ENCODE results near the gene SORCS1. TPM values are rescaled to one million over a fixed set of nuclear protein-coding genes. Genes with fewer than 3 reads are reported as not detected.

The SORCS1 gene
- total and polyA plus RNA-seq, 2 of the 8 experiments (the other 6 are each of a cell fraction or from before 2014, with no cell fraction given): 4.1 to 4.6 TPM

- no peak for TF ChIP-seq NRF1 (IDR thresholded peaks at IDR 0.05; ENCODE audit: low read depth, low read length)
- no peak for TF ChIP-seq CBX8 (IDR thresholded peaks at IDR 0.05; ENCODE audit: borderline replicate concordance, low read depth, low read length)
- TF ChIP-seq GTF2F1 (IDR thresholded peaks at IDR 0.05; ENCODE audit: borderline replicate concordance, low read depth, low read length): no peak
- no peak for TF ChIP-seq TBP (IDR thresholded peaks at IDR 0.05; ENCODE audit: low read depth, low read length)
- TF ChIP-seq POU5F1 (IDR thresholded peaks at IDR 0.05; ENCODE audit: low read depth, low read length): no peak
- no peak for TF ChIP-seq YY1 (IDR thresholded peaks at IDR 0.05; ENCODE audit: low read depth, low read length)
- TF ChIP-seq ATF3 (IDR thresholded peaks at IDR 0.05; ENCODE audit: insufficient read depth, low read depth, low read length): no peak
- TF ChIP-seq SP2 (IDR thresholded peaks at IDR 0.05; ENCODE audit: low read length): no peak
- no peak for TF ChIP-seq CHD2 (IDR thresholded peaks at IDR 0.05; ENCODE audit: low read length)
These were observed 177.1 kb downstream of the SORCS1 start (continued) for GRCh38 chr10:106987362-106987761.
